OCI-LY1 (cell line): Measurements from ENCODE around the gene NUCB1.
A peak's percentile ranks its signal among the peaks of the same experiment; 100 is the strongest.

Experiments
- H2AFZ ChIP-seq: fragments of 200-600 bp; sonication (generic), shearing (Covaris generic); 2 replicates; pipeline ENCODE4 v1.6.0; 2014; ENCODE audit warnings: antibody characterized with exemption, mild to moderate bottlenecking, low read length
- H3F3A ChIP-seq: fragments of 200-600 bp; sonication (generic), shearing (Covaris generic); 2 replicates; pipeline ENCODE4 v1.6.0; 2014; ENCODE audit warnings: mild to moderate bottlenecking, antibody characterized with exemption, low read length, moderate library complexity; ENCODE audit not compliant: insufficient read depth
- H3K27ac ChIP-seq: fragments of 200-600 bp; sonication (generic); 2 replicates; pipeline ENCODE4 v1.5.1; 2014; ENCODE audit warnings: low read length, mixed run types, mild to moderate bottlenecking, low read depth; ENCODE audit not compliant: poor library complexity, severe bottlenecking
- H3K27me3 ChIP-seq: fragments of 200-600 bp; sonication (generic); 2 replicates; pipeline ENCODE4 v1.6.0; 2014; ENCODE audit warnings: antibody characterized with exemption, mild to moderate bottlenecking, low read length, moderate library complexity; ENCODE audit not compliant: insufficient read depth
- H3K36me3 ChIP-seq: fragments of 200-600 bp; sonication (generic); 2 replicates; pipeline ENCODE4 v1.6.1; 2014; ENCODE audit warnings: mild to moderate bottlenecking, antibody characterized with exemption, low read length, moderate library complexity, mixed read lengths; ENCODE audit not compliant: insufficient read depth
- H3K4me1 ChIP-seq: fragments of 200-600 bp; sonication (generic); 2 replicates; pipeline ENCODE4 v1.5.1; 2014; ENCODE audit warnings: mild to moderate bottlenecking, low read length, moderate library complexity; ENCODE audit not compliant: insufficient read depth, severe bottlenecking
- H3K4me2 ChIP-seq: fragments of 200-600 bp; sonication (generic), shearing (Covaris generic); 2 replicates; pipeline ENCODE4 v1.6.1; 2014; ENCODE audit warnings: low read length
- H3K4me3 ChIP-seq: fragments of 200-600 bp; sonication (generic); 2 replicates; pipeline ENCODE4 v1.5.1; 2014; ENCODE audit warnings: low read length, low read depth, mild to moderate bottlenecking, mixed read lengths; ENCODE audit not compliant: poor library complexity, severe bottlenecking
- H3K79me2 ChIP-seq: fragments of 200-600 bp; shearing (Covaris generic); 2 replicates; pipeline ENCODE4 v1.6.1; 2016; ENCODE audit warnings: mixed run types, low read length, mixed read lengths; ENCODE audit not compliant: insufficient read depth
- H3K9ac ChIP-seq: fragments of 200-600 bp; sonication (generic), shearing (Covaris generic); 2 replicates; pipeline ENCODE4 v1.6.1; 2014; ENCODE audit warnings: mild to moderate bottlenecking, low read length, mixed read lengths
- H3K9me2 ChIP-seq: fragments of 200-600 bp; sonication (generic), shearing (Covaris generic); 2 replicates; pipeline ENCODE4 v1.6.1; 2014; ENCODE audit warnings: low read depth, mild to moderate bottlenecking, low read length, mixed read lengths
- H3K9me3 ChIP-seq: fragments of 200-600 bp; shearing (Covaris generic); 2 replicates; pipeline ENCODE4 v1.6.1; 2014; ENCODE audit warnings: low read length, mixed read lengths
- H4K20me1 ChIP-seq: fragments of 200-600 bp; sonication (generic), shearing (Covaris generic); 2 replicates; pipeline ENCODE4 v1.6.0; 2016; ENCODE audit warnings: mild to moderate bottlenecking, low read length; ENCODE audit not compliant: insufficient read depth
- CTCF ChIP-seq: fragments of 200-600 bp; sonication (generic), shearing (Covaris generic); IDR thresholded peaks from 2 replicates; pipeline ENCODE4 v1.5.1; 2017; ENCODE audit warnings: mild to moderate bottlenecking, antibody characterized with exemption, low read length, moderate library complexity, mixed read lengths
- EZH2 ChIP-seq: fragments of 200-600 bp; sonication (generic), shearing (Covaris generic); IDR thresholded peaks from 2 replicates; pipeline ENCODE4 v1.8.0; 2017; ENCODE audit warnings: borderline replicate concordance, mixed run types, mild to moderate bottlenecking, antibody characterized with exemption, low read length, moderate library complexity, mixed read lengths

The NUCB1 gene

GRCh38 chr19:48854103-48854502, 46.0 kb upstream of the NUCB1 start:
- Histone ChIP-seq H3K4me2 (no peak overlapping the region), H3K9ac (no peak overlapping the region), H4K20me1 (no peaks in the 10 kb centered on the region), H3K79me2 (no peaks in the 10 kb centered on the region), H3K36me3 (no peaks in the 10 kb centered on the region), H3K27ac (no peak overlapping the region), H3K4me1 (no peaks in the 10 kb centered on the region), H3K4me3 (no peak overlapping the region), H3K9me2 (no peaks in the 10 kb centered on the region), H3K27me3 (0 out of 2 replicates have a peak, but pooled peaks cover 5% of the 10 kb centered on the region), H3F3A (no peaks in the 10 kb centered on the region), H2AFZ (no peak overlapping the region), H3K9me3 (no peaks in the 10 kb centered on the region)
- TF ChIP-seq EZH2: no peak

DNA sequence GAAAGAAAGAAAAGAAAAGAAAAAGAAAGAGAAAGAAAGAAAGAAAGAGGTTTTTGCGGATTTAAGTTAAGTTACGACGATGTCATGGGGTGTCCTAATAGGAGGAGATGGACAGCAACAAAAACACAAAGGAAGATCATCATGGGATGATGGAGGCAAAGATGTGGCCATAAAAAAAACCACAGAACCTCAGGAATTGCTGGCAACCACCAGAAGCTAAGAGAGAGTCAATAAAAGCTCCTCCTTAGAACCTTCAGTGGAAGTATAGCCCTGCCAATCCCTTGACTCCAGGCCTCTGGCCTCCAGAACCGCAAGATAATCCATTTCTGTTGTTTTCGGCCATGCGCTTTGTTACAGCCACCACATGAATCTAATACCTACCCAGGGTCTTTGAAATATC, 43.2 kb upstream of the NUCB1 start:
- Histone ChIP-seq H3K4me2 (no peak overlapping the region), H4K20me1 (no peaks in the 10 kb centered on the region), H3K9me2 (no peaks in the 10 kb centered on the region), H3K9ac (no peak overlapping the region), H2AFZ (no peak overlapping the region), H3K9me3 (no peaks in the 10 kb centered on the region), H3K4me3 (no peak overlapping the region), H3K4me1 (no peaks in the 10 kb centered on the region), H3K79me2 (no peaks in the 10 kb centered on the region), H3F3A (no peaks in the 10 kb centered on the region), H3K27me3 (0 out of 2 replicates have a peak, but pooled peaks cover 9% of the 10 kb centered on the region), H3K36me3 (no peaks in the 10 kb centered on the region), H3K27ac (no peak overlapping the region)
- TF ChIP-seq EZH2: no peak
- no peak for TF ChIP-seq CTCF

GRCh38 chr19:48858984-48859710, 41.0 kb upstream of the NUCB1 start:
- Histone ChIP-seq H3K27me3 (0 out of 2 replicates have a peak, but pooled peaks cover 9% of the 10 kb centered on the region), H3K36me3 (no peaks in the 10 kb centered on the region), H3K4me1 (no peaks in the 10 kb centered on the region), H4K20me1 (no peaks in the 10 kb centered on the region), H3K79me2 (no peaks in the 10 kb centered on the region), H3K9ac (peak overlapping the region; percentile 13; the same call in 1 of the 2 replicates), H3K27ac (no peak overlapping the region), H3K4me2 (peak overlapping the region; percentile 60), H3F3A (no peaks in the 10 kb centered on the region), H2AFZ (no peak overlapping the region), H3K9me2 (no peaks in the 10 kb centered on the region), H3K4me3 (peak overlapping the region; percentile 50), H3K9me3 (no peaks in the 10 kb centered on the region)
- TF ChIP-seq EZH2 (no peak), CTCF (no peak)
